ENCODE results near the gene ZNRF3. TPM values are rescaled to one million over a fixed set of nuclear protein-coding genes. Genes with fewer than 3 reads are reported as not detected.

Gene ZNRF3
- total RNA-seq, 1 experiment from 2014 or later = 8.1 TPM

DNA sequence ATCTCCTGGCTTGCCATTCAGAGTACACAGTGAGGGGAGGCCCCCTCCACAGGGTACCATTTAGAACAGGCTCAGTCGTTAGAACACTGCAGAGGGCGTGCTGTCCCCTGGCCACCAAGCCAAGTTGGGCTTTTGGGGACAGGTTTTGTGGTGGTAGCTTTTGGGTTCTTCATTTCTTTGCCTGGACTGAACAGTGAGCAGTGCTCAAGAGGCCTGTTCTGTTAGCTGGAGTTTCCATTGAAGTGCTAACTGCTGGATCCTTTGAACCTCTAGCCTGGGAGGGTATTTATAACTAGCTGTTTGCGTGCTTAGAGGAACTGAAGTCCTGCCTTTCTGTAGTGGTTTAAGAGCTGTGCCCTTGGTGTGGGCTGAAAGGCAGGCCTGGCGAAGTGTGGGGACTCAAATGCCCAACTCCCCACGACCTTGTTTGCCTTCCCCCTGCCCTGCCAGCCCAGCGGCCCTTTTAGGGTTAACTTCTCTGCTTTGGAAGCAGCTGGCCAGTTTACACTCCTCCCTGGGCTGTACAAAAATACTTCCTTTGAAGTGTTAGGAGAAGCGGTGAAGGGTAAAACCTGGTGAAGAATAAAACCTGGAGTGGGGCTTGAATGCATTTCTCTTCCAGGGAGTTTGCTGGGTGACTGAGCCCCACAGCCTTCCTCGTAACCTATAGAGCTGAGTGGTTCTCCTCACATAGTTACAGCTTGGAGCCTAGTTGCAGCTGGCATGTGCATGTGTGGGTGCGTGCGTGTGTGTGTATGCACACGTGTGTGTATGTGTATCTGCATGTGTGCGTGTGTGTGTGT is 34.6 kb downstream of the ZNRF3 start:
- Histone ChIP-seq H4K20me1 (ENCODE audit: low read length) (no peaks in the 10 kb centered on the region), H3K4me3 (ENCODE audit: low read length) (no peak overlapping the region), H3K9me2 (replicated peaks; ENCODE audit: low read length) (no peaks in the 10 kb centered on the region), H3K27ac (ENCODE audit: low read length) (no peak overlapping the region), H3K36me3 (ENCODE audit: low read depth, low read length) (no peaks in the 10 kb centered on the region), H3K27me3 (ENCODE audit: low read length) (no peaks in the 10 kb centered on the region), H3K4me1 (ENCODE audit: insufficient read depth, low read length) (no peaks in the 10 kb centered on the region), H2AFZ (ENCODE audit: low read length) (no peak overlapping the region), H3K4me2 (ENCODE audit: low read length) (no peak overlapping the region), H3K9me3 (ENCODE audit: low read length) (no peaks in the 10 kb centered on the region), H3K79me2 (ENCODE audit: low read length) (peaks cover 14% of the 10 kb centered on the region), H3K9ac (ENCODE audit: low read length) (no peak overlapping the region), H3F3A (ENCODE audit: low read length, unreplicated experiment) (no peaks in the 10 kb centered on the region)
- intact Hi-C loops (cut with micrococcal nuclease) = no loop called here
- POLR2A ChIA-PET (ENCODE audit: unreplicated experiment) = no interaction called here
- TF ChIP-seq, protein P1, sequence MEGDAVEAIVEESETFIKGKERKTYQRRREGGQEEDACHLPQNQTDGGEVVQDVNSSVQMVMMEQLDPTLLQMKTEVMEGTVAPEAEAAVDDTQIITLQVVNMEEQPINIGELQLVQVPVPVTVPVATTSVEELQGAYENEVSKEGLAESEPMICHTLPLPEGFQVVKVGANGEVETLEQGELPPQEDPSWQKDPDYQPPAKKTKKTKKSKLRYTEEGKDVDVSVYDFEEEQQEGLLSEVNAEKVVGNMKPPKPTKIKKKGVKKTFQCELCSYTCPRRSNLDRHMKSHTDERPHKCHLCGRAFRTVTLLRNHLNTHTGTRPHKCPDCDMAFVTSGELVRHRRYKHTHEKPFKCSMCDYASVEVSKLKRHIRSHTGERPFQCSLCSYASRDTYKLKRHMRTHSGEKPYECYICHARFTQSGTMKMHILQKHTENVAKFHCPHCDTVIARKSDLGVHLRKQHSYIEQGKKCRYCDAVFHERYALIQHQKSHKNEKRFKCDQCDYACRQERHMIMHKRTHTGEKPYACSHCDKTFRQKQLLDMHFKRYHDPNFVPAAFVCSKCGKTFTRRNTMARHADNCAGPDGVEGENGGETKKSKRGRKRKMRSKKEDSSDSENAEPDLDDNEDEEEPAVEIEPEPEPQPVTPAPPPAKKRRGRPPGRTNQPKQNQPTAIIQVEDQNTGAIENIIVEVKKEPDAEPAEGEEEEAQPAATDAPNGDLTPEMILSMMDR (conservative IDR thresholded peaks at IDR 0.05; ENCODE audit: low read depth, low read length) = no peak
- no peak for TF ChIP-seq EZH2phosphoT487 (IDR thresholded peaks at IDR 0.05; ENCODE audit: borderline replicate concordance, low read length)
- no peak for TF ChIP-seq EZH2 (IDR thresholded peaks at IDR 0.05; ENCODE audit: low read length, unreplicated experiment)
- ATAC-seq (no peak), DNase-seq (no peak)
- CTCF ChIA-PET = no interaction called here
- BruUV-seq (replicated peaks) = no TSS peak

DNA sequence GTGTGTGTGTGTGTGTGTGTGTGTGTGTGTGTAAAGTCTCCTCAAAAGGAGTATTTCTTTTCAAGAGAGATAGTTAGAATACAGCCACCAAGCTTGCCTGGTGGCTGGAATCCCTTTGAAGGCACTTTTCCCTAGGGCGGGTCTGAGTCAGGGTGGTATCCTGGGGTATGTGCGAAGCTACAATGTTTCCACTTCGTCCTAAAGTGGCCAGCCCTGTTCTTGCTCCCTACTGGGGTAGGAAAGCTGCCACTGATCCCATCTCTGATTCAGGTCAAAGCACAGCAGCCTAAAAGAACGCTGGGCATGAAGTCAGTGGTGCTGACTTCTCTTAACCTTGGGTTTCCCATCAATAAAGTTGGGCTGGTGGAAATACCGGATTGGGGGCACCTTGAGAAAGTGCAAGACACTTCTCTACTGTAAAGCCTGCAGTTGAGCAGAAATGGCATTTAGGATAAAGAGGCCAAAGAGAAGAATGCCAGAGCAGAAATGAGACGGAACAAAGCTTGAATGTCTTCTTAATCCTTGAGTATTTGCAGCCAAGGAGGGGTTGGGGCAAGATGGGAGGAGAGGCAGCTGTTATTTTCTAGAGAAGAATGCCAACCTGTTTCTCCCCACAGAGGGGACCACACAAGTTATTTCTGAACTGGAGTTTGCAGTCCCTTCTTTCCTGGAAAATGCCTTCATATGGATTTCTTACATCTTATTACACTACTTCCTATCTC is 35.3 kb downstream of the ZNRF3 start:
- Histone ChIP-seq H3K27me3 (ENCODE audit: low read length) (no peaks in the 10 kb centered on the region), H3K79me2 (ENCODE audit: low read length) (peaks cover 11% of the 10 kb centered on the region; the same call in 1 of the 2 replicates), H3K4me3 (ENCODE audit: low read length) (no peak overlapping the region), H3K27ac (ENCODE audit: low read length) (no peak overlapping the region), H3K36me3 (ENCODE audit: low read depth, low read length) (no peaks in the 10 kb centered on the region), H4K20me1 (ENCODE audit: low read length) (no peaks in the 10 kb centered on the region), H3K9me3 (ENCODE audit: low read length) (no peaks in the 10 kb centered on the region), H2AFZ (ENCODE audit: low read length) (no peak overlapping the region), H3F3A (ENCODE audit: low read length, unreplicated experiment) (no peaks in the 10 kb centered on the region), H3K4me2 (ENCODE audit: low read length) (no peak overlapping the region), H3K9ac (ENCODE audit: low read length) (no peak overlapping the region), H3K9me2 (replicated peaks; ENCODE audit: low read length) (no peaks in the 10 kb centered on the region), H3K4me1 (ENCODE audit: insufficient read depth, low read length) (no peaks in the 10 kb centered on the region)
- BruUV-seq (replicated peaks) = no TSS peak
- intact Hi-C loops (cut with micrococcal nuclease) = no loop called here
- ChIA-PET POLR2A (ENCODE audit: unreplicated experiment) (no interaction called here), CTCF (no interaction called here)
- DNase-seq (no peak), ATAC-seq (no peak)
- TF ChIP-seq EZH2phosphoT487 (IDR thresholded peaks at IDR 0.05; ENCODE audit: borderline replicate concordance, low read length) (no peak), EZH2 (IDR thresholded peaks at IDR 0.05; ENCODE audit: low read length, unreplicated experiment) (no peak)
- TF ChIP-seq, protein P1 (conservative IDR thresholded peaks at IDR 0.05; ENCODE audit: low read depth, low read length) = no peak
